Raji (cell line): ENCODE data around the gene TMEM191C.

Experiments
- POLR2A ChIP-seq: IDR thresholded peaks from 2 replicates; pipeline ENCODE4 v1.6.1; 2011; ENCODE audit warnings: low read depth, low read length, control low read depth; ENCODE audit not compliant: insufficient read depth

TMEM191C gene

DNA sequence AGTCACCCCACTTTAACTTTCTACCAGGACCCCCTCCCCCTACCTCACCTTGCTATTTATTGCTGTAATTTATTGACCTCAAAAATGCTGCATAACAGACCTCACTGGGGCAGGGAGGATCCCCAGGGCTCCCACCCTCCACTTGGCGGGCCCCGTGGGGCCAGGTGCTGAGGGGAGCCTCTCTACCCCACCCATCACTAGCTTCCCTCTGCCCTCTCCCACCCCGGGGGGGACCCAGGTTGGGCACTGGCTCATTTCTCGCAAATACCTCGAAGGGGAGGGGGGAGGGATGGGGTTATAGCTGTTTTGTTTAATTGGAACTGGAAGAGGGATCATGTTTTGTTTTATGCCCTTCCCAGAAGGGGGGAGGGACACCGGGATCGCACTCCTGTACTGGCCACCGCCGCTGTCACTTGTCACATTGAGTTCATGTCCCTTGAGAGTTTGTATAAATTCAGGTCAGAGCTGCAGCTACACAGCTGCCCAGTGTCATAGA is 16.3 kb upstream of the TMEM191C start:
- TF ChIP-seq POLR2A = no peak

DNA sequence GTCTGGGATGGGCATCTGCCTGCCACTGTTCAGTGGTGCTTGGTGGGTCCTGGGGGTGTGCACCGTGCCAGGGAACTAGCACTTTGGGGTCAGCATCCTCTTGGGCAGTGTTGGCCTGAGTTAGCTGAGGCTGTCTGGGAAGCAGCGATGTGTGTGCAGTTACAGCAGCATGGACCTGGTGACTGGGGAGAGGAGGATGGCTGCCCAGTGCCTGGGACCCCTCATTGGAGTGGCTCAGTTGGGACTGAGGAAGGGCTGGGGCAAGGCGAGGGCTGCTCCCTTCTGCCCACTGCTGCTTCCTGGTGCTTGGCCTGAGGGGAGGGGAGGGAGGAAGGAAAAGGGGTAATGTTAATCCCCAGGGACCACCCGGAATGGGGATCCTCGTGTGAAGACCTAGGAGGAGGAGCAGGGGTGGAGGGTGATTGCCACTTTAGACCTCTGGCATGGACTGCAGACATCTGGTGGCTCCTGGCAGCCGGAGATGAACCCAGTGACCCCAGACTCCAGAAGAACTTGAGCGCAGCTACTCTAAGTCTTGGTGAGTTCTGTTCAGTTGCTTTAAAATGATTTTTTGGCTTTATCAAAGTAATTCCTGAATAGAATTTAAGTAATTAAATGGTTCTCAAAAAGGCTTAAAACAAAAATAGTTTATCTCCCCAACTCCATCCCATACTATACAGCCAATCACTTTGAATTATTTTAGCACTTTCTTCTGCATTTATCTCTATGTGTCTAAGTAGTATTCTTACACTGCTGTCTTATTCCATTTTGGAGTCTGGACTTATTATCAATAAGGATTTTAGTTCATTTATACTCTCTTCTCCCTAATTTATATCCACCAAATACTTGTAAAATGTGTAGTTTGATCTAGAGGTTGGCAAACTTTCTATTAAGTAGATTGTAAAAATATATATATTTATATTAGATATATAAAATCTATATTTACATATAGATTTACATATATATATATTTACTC is 15.4 kb upstream of the TMEM191C start:
- TF ChIP-seq POLR2A = no peak

DNA sequence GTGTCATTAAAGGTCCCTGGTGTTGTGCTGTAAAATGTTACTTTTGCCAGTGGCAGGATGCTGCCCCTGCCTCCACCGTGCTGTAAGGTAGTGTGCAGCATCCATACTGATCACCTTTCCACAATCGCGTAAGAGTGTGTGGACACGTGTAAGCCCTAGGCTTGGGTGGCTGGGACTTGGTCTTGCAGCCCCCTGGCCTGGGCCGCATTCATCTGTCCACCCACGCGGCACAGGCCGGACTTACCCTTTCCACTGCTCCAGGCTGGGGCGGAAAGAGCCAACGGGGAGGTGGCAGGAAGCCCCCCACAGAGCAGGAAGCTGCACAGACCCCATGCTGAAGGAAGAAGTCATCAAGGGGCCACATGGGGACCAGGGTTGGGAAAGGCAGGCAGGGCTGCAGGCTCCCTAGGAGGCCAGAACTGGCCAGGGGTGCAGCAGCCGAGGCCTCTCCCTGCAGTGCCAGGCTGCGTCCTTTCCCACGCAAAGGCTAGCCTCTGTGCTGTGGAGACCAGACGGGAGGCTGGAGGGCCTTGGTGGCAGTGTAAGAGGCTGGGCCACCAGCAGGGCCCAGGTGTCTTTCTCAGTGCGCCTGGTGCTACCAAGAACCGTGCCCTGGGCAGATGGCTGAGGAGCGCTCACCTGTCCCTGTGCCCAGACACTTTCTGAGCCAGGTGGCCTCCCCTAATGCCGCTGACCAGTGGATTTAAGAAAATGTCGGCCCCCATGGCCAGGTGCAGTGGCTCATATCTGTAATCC is 11.7 kb upstream of the TMEM191C start:
- no peak for TF ChIP-seq POLR2A

DNA sequence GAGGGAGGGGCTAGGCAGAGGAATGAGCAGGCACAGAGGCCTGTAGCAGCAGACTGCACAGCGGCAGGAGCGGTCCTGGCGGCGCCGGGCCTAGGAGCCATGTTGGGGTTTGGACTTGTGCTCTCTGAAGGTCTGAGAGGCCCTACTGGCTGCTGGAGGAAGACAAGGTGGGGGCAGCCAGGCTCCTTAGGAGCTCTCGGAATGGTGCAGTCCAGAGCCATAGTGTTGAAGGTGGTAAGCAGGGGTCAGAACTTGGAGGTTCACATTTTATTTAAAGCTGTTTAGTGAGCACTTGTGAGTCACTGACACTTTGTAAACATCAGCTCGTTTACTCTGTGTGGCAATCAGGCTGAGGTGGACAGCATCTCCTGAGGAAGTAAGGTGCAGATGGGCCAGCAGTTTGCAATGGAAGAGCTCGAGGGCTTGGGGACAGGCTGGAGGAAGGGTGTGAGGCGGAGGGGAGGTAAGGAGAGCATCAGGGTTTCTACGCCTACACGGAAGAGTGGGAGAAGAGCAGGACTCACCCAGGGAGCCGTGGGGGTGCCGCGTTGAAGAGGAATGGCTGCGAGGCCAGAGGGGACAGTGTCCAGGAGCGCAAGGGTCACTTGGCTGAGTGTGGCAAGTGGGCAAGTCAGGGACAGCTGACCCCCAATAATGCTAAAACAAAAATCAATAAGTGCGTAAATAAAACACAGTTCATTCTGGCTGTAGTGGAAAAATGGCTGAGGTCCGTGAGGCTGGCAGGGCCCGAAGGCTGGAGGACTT is 10.0 kb upstream of the TMEM191C start:
- no peak for TF ChIP-seq POLR2A
